ENCODE results near the gene PTMS. TPM values are rescaled to one million over a fixed set of nuclear protein-coding genes. Genes with fewer than 3 reads are reported as not detected.

PTMS gene
- total and polyA plus RNA-seq, 2 of the 13 experiments (the other 11 are each of a cell fraction or from before 2014, with no cell fraction given) = 40.5 to 82.4 TPM

DNA sequence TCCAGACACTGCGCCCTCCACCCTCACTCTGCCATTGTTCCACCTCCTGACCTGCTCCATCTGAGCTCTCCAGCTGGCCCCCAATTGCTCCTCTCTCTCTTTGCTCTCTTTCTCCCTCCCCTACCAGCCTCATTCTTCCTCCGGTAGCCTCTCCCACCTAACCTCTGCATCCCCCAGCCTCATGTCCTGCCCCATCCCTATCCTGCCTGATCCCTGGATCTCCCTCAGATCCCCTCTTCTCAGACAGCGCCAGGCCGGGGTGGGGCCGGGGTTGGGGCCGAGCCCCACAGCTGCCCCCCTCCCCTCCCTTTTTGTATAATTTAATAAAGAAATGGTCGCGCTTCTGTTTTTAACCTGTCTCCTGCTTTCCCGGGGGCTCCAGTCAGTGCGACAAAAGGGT is 4.4 kb downstream of the PTMS start:
- 0 out of 2 replicates have a peak, but pooled peaks cover 6% of the 10 kb centered on the region for H4K20me1 ChIP-seq (ENCODE audit: insufficient read depth, low read length)
- DNase-seq (ENCODE audit: low spot score) = no peak
- peaks cover 20% of the 10 kb centered on the region for H3K79me2 ChIP-seq (ENCODE audit: insufficient read depth, low read length)
- H3K27ac ChIP-seq (ENCODE audit: extremely low read length, insufficient read depth, low read length) = no peak overlapping the region
- CTCF ChIA-PET (ENCODE audit: low intra/inter-chr PET ratio, low total read pairs) = no interaction called here
- in situ Hi-C loops (cut with HindIII; ENCODE audit: extremely low pct_ligation_motif_present, low pct_unique_long_range_greater_than_20kb) (no loop called here), intact Hi-C loops (cut with micrococcal nuclease; ENCODE audit: unreplicated experiment) (no loop called here)
- H3K36me3 ChIP-seq (replicated peaks in 1 of 2; ENCODE audit: control insufficient read depth in 1 of 2, insufficient read depth in 2 of 2, low read length in 2 of 2) = peaks cover 0 to 11% of the 10 kb centered on the region in 2 experiments; a peak in 1 of 5 replicates
- POLR2A ChIA-PET = interaction anchor here (0.9 to 8.3 kb wide), 3 partner anchors 10 to 47 kb away, joined by 3 to 162 read pairs (median 4); partner anchors contain the start of genes COPS7A and MLF2
- H3K4me2 ChIP-seq (ENCODE audit: low read depth, low read length) = no peak overlapping the region
- no peaks in the 10 kb centered on the region for H3K9me3 ChIP-seq (ENCODE audit: low read length)
- H3K27me3 ChIP-seq (ENCODE audit: control insufficient read depth in 1 of 2, insufficient read depth in 2 of 2, low read length in 2 of 2) = no peaks in the 10 kb centered on the region
- H3K9ac ChIP-seq (ENCODE audit: insufficient read depth, low read depth, low read length) = no peak overlapping the region
- H3K4me3 ChIP-seq (replicated peaks in 1 of 3; ENCODE audit: insufficient read depth in 1 of 3, low read depth in 2 of 3, low read length in 3 of 3) = no peak overlapping the region
- no peak overlapping the region for H2AFZ ChIP-seq (ENCODE audit: low read length)
- FAIRE-seq = no peak
- no TSS peak for BruUV-seq (replicated peaks)
- WGBS (ENCODE audit: low lambda C conversion rate) = 98% methylated on average over 10 of the region's 10 CpGs
- ATAC-seq = no peak
- TF ChIP-seq, protein P1, sequence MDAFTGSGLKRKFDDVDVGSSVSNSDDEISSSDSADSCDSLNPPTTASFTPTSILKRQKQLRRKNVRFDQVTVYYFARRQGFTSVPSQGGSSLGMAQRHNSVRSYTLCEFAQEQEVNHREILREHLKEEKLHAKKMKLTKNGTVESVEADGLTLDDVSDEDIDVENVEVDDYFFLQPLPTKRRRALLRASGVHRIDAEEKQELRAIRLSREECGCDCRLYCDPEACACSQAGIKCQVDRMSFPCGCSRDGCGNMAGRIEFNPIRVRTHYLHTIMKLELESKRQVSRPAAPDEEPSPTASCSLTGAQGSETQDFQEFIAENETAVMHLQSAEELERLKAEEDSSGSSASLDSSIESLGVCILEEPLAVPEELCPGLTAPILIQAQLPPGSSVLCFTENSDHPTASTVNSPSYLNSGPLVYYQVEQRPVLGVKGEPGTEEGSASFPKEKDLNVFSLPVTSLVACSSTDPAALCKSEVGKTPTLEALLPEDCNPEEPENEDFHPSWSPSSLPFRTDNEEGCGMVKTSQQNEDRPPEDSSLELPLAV (CRISPR knock-in tag; conservative IDR thresholded peaks at IDR 0.05; ENCODE audit: low read depth) = no peak
- TF ChIP-seq MTA3 (CRISPR knock-in tag; IDR thresholded peaks at IDR 0.05) (no peak), SNAI1 (CRISPR knock-in tag; IDR thresholded peaks at IDR 0.05; ENCODE audit: borderline replicate concordance) (no peak), DMAP1 (CRISPR knock-in tag; IDR thresholded peaks at IDR 0.05) (no peak), ZNF550 (CRISPR knock-in tag; IDR thresholded peaks at IDR 0.05; ENCODE audit: borderline replicate concordance) (no peak), CEBPB (IDR thresholded peaks at IDR 0.05; ENCODE audit: borderline replicate concordance, low read depth, low read length) (no peak)
- TF ChIP-seq, protein P2, sequence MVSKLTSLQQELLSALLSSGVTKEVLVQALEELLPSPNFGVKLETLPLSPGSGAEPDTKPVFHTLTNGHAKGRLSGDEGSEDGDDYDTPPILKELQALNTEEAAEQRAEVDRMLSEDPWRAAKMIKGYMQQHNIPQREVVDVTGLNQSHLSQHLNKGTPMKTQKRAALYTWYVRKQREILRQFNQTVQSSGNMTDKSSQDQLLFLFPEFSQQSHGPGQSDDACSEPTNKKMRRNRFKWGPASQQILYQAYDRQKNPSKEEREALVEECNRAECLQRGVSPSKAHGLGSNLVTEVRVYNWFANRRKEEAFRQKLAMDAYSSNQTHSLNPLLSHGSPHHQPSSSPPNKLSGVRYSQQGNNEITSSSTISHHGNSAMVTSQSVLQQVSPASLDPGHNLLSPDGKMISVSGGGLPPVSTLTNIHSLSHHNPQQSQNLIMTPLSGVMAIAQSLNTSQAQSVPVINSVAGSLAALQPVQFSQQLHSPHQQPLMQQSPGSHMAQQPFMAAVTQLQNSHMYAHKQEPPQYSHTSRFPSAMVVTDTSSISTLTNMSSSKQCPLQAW (CRISPR knock-in tag; IDR thresholded peaks at IDR 0.05) = no peak
- peaks cover 68% of the 10 kb centered on the region for H3K4me1 ChIP-seq (ENCODE audit: insufficient read depth, low read length)

Data from HepG2 (cell line).